ENCODE data around the gene KLHL22.
"Not testable (repeated sequence)": the region's sequence is repeated elsewhere in the genome, so short reads cannot be mapped to it uniquely, and the experiment has no call there.

Gene KLHL22

DNA sequence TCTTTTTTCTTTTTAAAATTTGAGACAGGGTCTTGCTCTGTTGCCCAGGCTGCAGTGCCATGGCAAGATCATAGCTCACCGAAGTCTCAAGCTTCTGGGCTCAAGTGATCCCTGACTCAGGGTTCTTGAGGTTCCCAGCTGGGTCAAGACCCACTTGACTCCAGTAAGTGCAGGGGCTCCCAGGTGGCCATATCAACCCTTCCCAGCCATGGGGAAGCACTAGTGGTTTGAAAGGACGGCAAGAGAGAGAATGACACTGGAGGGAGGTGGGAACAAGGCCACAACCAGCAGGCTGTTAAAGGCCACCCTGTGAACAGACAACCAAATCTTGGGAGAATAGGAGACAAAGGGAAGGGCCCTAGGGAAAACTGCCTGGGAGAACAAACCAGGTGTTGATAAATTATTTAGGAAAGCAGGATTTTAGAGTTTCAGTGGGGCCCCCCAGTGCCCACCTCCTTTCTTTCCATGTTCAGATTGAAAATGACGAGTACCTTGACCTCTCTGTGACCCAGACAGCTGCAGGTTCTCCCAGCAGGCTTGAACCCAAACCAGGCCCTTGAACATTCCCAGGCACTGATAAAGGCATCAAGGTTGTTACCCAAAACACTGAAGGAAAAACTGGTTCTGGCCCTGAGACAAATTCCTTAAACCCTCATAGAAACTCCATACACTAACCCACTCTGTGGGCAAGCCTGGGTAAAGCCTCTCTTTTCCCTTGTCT is 28.8 kb downstream of the KLHL22 start:
- DNase-seq = no peak

DNA sequence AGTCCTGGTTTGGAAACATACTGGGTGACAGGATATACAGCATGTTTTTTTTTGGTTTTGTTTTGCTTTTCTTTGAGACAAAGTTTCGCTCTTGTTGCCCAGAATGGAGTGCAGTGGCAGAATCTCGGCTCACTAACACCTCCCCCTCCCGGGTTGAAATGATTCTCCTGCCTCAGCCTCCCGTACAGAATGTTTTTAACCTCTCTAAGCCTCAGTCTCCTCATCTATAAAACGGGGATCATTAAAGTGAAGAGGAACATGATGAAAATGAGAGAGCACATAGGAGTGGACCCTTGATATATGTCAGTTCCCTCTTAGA is 29.9 kb downstream of the KLHL22 start:
- no peak for DNase-seq

DNA sequence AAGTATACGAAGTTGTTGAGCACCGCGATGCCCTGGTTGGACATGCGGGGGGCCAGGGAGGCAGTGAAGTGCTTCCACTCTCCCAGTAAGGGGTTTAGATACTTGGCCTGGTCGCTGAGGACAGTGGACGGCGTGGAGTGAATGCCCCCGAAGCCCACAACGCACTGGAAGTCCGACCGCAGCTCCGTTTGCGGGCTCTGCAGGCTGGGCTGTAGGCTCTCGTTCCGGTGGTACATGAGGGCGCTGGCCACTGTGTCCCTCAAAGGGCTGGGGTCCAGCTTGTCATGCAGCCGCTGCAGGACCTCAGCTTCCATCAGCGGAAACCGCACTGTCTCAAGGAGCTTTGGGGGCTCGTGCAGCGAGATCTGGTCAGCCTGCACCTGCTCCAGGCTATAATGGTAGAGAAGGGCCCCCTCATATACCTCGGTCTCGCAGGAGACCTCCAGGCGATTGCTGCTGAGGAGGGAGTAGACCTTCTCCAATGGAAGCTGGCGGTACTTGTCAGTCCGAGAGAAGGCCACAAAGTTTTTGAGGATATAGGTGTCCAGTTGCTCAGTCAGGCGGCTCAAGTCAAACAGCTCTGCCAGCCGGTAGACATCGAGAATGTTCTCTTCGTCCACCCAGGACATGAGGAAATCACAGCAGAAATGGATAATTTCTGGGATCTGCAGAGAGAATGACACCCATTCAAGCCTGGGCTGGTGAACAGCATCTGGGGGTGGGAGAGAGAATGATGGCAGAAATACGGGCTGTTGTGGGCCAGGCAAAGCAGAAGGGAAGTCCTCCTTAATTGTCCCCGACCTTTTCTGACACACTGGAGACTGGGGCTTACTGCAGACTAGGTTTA is 30.5 kb downstream of the KLHL22 start:
- DNase-seq = no peak

- DNase-seq = no peak
Measured at GRCh38 chr22:20464096-20464614, 31.4 kb downstream of the KLHL22 start.

GRCh38 chr22:20463324-20464095 is 32.1 kb downstream of the KLHL22 start:
- DNase-seq = no peak

- no peak for DNase-seq
Measured at GRCh38 chr22:20459862-20460261, 35.7 kb downstream of the KLHL22 start.

GRCh38 chr22:20459152-20459542 is 36.4 kb downstream of the KLHL22 start:
- DNase-seq = no peak

DNA sequence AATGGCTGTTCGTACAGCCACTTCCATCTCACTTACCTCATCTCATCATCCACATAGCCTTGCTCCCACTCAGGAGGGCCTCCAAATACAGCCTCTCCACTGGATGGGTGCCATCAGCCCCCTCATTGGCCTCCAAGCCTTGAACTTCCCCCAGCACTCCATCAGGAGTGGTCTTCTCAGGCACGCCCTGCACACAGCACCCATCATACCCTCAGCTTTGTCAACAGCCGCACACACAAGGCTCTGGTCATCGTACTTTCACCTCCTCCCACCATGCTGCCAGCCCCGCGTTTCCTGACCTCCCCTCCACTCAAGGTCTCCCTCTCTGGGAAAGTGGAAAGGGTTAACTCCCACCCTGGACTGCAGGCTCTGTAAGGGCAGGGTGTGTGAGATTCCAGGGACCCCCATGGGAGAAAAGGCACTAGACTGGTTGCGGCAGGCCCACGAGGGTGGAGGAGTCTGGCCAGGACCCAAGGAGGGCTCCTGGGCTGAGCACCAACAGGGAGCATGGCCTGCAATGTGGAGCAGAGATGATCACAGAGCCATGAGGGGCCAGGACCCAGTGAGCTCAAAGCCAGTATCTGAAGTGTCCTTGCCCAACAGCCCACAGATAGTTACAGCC is 37.0 kb downstream of the KLHL22 start:
- DNase-seq = no peak

GRCh38 chr22:20457506-20458240 is 37.9 kb downstream of the KLHL22 start:
- DNase-seq = no peak

GRCh38 chr22:20456722-20457076 is 38.9 kb downstream of the KLHL22 start:
- DNase-seq = no peak

- no peak for DNase-seq
Measured at GRCh38 chr22:20456064-20456721, 39.4 kb downstream of the KLHL22 start.

GRCh38 chr22:20455709-20456063 is 39.9 kb downstream of the KLHL22 start:
- DNase-seq = no peak

- DNase-seq = no peak
Measured at GRCh38 chr22:20453222-20453621, 42.4 kb downstream of the KLHL22 start.

GRCh38 chr22:20451920-20452319 is 43.7 kb downstream of the KLHL22 start:
- no peak for DNase-seq

GRCh38 chr22:20451129-20451778 is 44.3 kb downstream of the KLHL22 start:
- not testable (repeated sequence) for DNase-seq

- no peak for DNase-seq
Measured at GRCh38 chr22:20450551-20450906, 45.1 kb downstream of the KLHL22 start.

DNA sequence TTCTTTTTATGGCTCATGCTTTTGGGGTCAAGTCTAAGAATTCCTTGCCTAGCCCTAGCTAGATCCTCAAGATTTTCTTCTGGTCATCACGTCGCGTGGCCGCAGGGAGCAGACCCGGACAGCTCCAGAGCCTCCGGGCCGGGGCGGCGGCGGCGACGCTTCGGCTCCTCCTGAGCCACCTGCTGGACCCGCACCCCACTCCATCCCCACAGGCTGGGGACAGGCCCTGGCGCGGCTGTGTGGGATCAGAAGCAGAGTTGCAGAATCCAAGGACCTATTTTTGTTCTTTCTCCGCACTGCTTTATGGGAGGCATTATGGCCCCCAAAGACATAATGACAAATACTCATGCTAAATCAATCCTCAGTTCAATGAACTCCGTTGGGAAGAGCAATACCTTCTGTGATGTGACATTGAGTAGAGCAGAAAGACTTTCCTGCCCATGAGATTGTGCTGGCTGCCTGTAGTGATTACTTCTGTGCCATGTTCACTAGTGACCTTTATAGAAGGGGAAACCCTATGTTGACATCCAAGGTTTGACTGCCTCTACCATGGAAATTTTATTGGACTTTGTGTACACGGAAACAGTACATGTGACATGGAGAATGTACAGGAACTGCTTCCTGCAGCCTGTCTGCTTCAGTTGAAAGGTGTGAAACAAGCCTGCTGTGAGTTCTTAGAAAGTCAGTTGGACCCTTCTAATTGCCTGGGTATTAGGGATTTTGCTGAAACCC is 45.6 kb downstream of the KLHL22 start:
- no peak for DNase-seq

- no peak for DNase-seq
Measured at GRCh38 chr22:20448630-20449029, 47.0 kb downstream of the KLHL22 start.

GRCh38 chr22:20446383-20446970 is 49.1 kb downstream of the KLHL22 start:
- DNase-seq = no peak

DNA sequence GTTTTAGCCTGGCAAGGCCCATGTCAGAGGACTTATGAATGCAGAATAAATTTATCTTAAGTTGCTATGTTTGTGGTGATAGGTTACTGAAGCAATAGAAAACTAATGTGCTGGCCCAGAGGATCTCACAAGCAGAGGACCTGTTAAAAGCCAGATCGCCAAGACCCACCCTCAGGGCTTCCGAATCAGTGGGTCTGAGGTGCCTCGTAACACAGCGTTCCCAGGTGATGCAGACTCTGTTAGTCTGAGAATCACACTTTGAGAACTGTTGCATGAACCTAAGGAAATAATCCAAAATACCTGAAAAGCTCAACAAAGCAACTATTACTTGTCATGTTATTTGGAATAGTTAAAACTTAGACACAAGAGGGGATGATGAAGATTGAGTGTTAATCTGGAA is 51.3 kb downstream of the KLHL22 start:
- DNase-seq = no peak

Measured in GOT3 (cell line).